CD4-positive, alpha-beta T cell treated with Interleukin-17A for 4 hours (primary cell): ENCODE data around the gene CCDC146.
"Not testable (repeated sequence)": the region's sequence is repeated elsewhere in the genome, so short reads cannot be mapped to it uniquely, and the experiment has no call there.

Source experiments
- DNase-seq: peaks from one replicate; pipeline ENCODE4 v3.0.0-alpha.2; 2020; ENCODE audit warnings: mixed read lengths

The CCDC146 gene

GRCh38 chr7:77154917-77155464 lies 32.6 kb downstream of the CCDC146 start:
- not testable (repeated sequence) for DNase-seq

- not testable (repeated sequence) for DNase-seq
These were observed 33.4 kb downstream of the CCDC146 start for GRCh38 chr7:77155601-77156377.

GRCh38 chr7:77157034-77157433 lies 34.6 kb downstream of the CCDC146 start:
- DNase-seq, result not testable (repeated sequence)

GRCh38 chr7:77157446-77157845 lies 35.0 kb downstream of the CCDC146 start:
- DNase-seq, result no peak

GRCh38 chr7:77171073-77171472 lies 48.7 kb downstream of the CCDC146 start:
- DNase-seq, result not testable (repeated sequence)

- DNase-seq, result not testable (repeated sequence)
These were observed 50.2 kb downstream of the CCDC146 start for GRCh38 chr7:77172437-77173172.

- DNase-seq, result not testable (repeated sequence)
These were observed 52.0 kb downstream of the CCDC146 start for GRCh38 chr7:77174418-77174817.

GRCh38 chr7:77175274-77175800 lies 52.9 kb downstream of the CCDC146 start:
- DNase-seq, result not testable (repeated sequence)

GRCh38 chr7:77177321-77177904 lies 55.0 kb downstream of the CCDC146 start:
- not testable (repeated sequence) for DNase-seq

GRCh38 chr7:77178024-77178423 lies 55.6 kb downstream of the CCDC146 start:
- DNase-seq, result not testable (repeated sequence)

- no peak for DNase-seq
These were observed 58.7 kb downstream of the CCDC146 start for GRCh38 chr7:77181015-77181595.

GRCh38 chr7:77181734-77182133 lies 59.3 kb downstream of the CCDC146 start:
- no peak for DNase-seq

- no peak for DNase-seq
These were observed 59.8 kb downstream of the CCDC146 start for GRCh38 chr7:77182261-77182660.

GRCh38 chr7:77184463-77184862 lies 62.0 kb downstream of the CCDC146 start:
- no peak for DNase-seq

GRCh38 chr7:77184990-77185389 lies 62.6 kb downstream of the CCDC146 start:
- DNase-seq, result no peak

- no peak for DNase-seq
These were observed 63.5 kb downstream of the CCDC146 start for GRCh38 chr7:77185866-77186265.

GRCh38 chr7:77188731-77189437 lies 66.5 kb downstream of the CCDC146 start:
- no peak for DNase-seq

- no peak for DNase-seq
These were observed 74.7 kb downstream of the CCDC146 start for GRCh38 chr7:77197141-77197540.

- peak; percentile 55 for DNase-seq
These were observed 76.9 kb downstream of the CCDC146 start, which contains the start of gene FGL2 for GRCh38 chr7:77199013-77199966. TSS of gene FGL2 (minus strand) at chr7:77199819. CDS start at chr7:77199793, 26 bp downstream.

- DNase-seq, result no peak
These were observed 78.1 kb downstream of the CCDC146 start for GRCh38 chr7:77200542-77200941.
